Nucleus accumbens (tissue), 56 donors: ENCODE data around the gene MRPS24.
"Not testable (repeated sequence)": the region's sequence is repeated elsewhere in the genome, so short reads cannot be mapped to it uniquely, and the experiment has no call there.

Experiments
- DNase-seq, 56 donors: peaks; one replicate each; lab custom pipeline; 2025; lab: John Stamatoyannopoulos, UW

The MRPS24 gene

DNA sequence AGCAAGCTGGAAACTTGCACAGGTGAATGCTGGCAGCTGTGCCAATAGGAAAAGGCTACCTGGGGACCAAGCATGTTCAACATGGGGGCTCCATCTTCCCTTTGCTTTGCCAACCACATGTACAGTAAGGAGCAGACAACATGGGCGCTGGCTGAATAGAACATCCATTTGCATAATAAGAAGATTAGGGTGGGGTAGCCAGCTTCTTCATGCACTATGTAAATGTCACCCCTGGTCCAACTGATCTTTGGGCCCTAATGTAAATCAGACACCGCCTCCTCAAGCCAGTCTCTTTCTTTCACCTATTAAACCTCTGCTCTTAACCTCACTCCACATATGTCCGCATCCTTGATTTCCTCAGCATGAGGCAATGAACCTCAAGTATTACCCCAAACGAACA lies 26.0 kb downstream of the MRPS24 start:
- no peak for DNase-seq

DNA sequence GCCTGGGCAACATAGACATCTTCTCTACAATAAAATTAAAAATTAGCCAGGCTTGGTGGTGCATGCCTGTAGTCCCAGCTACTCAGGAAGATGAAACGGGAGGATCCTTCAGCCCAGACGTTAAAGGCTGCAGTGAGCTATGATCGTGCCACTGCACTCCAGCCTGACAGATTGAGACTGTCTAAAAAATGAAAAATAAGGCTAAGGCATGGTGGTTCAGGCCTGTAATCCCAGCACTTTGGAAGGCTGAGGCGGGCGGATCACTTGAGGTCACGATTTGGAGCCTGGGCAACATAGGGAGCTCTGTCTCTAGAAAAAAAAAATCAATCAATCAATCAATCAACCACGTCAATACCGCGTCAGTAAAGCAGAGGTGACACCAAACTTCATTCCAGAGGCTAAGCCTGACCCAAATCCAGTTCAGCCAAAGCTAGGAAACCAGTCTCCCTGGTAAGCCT lies 31.1 kb downstream of the MRPS24 start:
- DNase-seq = no peak

- DNase-seq = no peak
Measured at GRCh38 chr7:43834463-43835251, 34.7 kb downstream of the MRPS24 start.

DNA sequence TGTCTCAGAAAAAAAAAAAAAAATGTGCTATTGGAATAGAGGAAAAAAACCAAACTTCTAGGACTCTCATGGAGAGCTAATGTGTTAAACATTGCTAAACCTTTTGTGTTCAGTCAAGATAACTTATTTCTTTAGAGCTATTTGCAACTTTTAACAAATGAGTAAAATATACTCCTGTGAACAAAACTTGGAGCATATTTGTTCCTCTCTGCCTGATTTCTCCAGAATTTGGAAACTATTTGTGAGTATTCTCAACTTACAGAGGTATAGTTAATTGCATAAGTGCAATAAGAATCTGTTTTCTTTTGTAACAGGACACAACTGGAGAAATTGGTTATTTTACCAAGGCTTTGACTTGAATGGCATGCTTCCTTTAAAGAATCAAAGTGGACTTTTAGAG lies 38.4 kb downstream of the MRPS24 start:
- not testable (repeated sequence) for DNase-seq

- no peak for DNase-seq
Measured at GRCh38 chr7:43825391-43825808, 43.9 kb downstream of the MRPS24 start.

GRCh38 chr7:43824963-43825362 lies 44.4 kb downstream of the MRPS24 start:
- DNase-seq = no peak

DNA sequence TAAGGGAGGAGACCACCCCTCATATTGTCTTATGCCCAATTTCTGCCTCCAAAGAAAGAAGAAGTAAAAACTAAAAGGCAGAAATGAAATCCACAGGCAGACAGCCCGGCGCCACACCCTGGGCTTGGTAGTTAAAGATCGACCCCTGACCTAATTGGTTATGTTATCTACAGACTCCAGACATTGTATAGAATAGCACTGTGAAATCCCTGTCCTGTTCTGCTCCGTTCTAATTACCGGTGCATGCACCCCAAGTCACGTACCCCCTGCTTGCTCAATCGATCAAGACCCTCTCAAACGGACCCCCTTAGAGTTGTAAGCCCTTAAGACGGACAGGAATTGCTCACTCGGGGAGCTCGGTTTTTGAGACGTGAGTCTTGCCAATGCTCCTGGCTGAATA lies 44.8 kb downstream of the MRPS24 start:
- not testable (repeated sequence) for DNase-seq

- no peak for DNase-seq
Measured at GRCh38 chr7:43823941-43824340, 45.4 kb downstream of the MRPS24 start.

GRCh38 chr7:43823425-43823824 lies 45.9 kb downstream of the MRPS24 start:
- DNase-seq = not testable (repeated sequence)
